Right forelimb (tissue), 1 donor: ENCODE data around the gene TGFBR3L.

ENCODE experiments used
- DNase-seq: peaks from one replicate; pipeline ENCODE4 v3.0.0-alpha.2; 2018

The TGFBR3L gene

DNA sequence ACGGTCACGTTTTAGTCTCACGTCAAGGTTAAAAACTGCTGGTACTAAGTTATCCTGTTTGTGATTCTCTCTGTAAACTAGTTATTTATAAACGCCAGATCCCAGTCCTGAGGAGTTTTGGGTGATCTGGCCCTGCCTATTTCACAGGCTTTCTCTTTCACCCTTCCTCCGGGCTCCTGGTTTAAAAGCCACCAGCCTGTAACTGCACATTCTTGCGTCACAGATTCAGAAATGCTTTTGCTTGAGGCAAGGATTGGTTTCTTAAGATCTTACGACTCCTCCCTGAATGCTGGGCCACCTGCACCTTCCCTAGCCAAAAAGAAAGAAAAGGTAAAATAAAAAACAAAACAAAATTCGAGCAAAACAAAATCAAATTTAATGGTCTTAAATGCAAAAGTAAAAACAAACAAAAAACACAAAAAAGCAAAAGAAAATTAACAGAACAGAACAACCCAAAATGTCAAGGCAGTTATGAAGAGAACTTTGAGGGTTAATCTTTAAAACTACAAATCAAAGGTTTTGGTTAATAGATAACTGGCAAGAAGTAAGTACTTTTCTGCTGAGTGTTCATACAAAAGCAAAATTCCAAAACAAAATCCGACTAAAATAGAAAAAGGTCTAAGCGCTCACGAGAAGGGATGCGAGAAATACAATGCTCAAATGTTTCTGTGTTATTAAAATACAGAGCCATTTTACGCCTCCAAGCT lies 47.4 kb downstream of the TGFBR3L start:
- no peak for DNase-seq

DNA sequence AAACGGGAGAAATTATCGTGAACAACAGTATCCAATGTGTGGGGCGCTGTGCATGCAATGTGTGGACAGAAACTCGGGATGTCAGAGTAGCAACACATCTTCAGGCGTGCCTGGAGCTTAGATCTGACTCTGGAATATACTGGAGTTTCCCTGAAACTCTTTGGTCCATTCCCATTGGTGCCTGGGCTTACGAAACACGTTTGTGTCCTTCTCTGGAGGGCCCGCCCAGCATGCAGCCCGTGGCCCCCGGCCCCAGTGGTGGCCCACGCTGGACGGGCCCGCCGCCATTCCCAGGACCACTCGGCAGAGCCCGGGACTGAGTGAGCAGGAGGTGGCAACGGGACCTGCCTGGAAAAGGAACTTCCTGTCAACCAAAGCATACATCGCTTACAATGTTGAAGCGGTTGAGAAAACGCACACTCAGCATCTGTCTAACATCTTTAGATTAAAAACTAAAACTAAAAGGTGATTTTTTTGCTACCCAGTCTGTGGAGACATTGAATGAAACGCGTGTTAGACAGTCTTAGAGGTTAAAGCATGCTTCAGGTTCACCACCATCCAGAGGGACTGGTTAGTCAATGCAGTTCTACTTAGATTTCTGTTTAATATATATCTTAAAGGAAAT lies 48.1 kb downstream of the TGFBR3L start:
- DNase-seq, result no peak

DNA sequence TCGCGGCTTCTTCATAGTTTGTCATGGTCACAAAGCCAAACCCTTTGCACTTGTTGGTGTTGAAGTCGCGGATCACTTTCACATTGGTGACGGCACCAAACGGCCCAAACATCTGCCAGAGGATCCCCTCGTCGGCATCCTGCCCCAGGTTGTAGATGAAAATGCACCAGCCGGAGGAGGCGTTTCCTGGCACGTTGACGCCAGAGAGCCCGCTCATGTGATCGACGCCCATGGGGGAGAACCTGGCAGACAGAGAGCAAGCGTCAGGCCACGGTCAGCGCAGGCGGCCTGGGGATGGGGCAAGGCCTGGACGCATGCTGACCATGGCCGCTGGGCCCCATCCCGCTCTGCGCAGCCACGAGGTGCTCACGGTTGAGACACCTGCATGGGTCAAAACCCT lies 48.9 kb downstream of the TGFBR3L start:
- DNase-seq, result no peak

GRCh38 chr19:7965259-7965841 lies 50.7 kb downstream of the TGFBR3L start:
- DNase-seq, result no peak

DNA sequence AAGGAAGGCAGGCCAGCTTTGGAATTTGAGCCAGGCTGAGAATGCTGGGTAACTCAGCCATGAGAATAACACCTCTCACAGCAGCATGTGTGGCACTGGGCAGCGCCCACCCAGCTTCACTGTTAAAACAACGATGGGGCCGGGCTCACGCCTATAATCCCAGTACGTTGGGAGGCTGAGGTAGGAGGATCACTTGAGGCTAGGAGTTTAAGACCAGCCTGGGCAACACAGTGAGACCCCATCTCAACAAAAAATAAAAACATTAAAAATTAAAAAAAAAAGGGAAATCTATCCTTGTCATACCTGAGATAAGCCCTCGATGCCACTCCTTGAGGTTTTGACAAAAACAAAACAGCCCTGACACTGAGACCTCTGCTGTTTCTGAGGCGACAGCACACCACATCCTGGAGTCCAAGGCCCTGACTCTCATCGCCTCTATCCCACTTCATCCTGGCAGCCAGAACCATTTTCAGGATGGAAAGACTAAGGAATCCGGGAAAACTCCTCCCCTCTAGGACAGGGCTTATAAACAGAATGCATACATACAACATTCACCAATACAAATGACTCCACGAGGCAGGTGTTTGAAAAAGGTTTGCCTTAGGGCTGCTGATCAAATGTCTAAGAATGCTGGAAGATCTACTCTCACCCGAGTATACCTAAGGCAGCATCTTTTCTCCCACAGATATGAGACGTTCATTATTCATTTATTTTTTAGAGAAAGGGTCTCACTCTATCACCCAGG lies 51.5 kb downstream of the TGFBR3L start:
- DNase-seq, result no peak

- DNase-seq, result no peak
These were observed 53.6 kb downstream of the TGFBR3L start for GRCh38 chr19:7968008-7968795.
